Gastroesophageal sphincter (tissue), 4 donors: ENCODE measurements around the gene PXK. TPM values are rescaled to one million over a fixed set of nuclear protein-coding genes. Genes with fewer than 3 reads are reported as not detected.

Source experiments
- ATAC-seq: fragments of 150-250 bp; one replicate; pipeline ENCODE4 v1.9.1; 2016; ENCODE audit warnings: mild to moderate bottlenecking, moderate library complexity
- H3K27ac ChIP-seq, 4 donors: fragments of 200-600 bp; sonication (generic) in 3 of 4; 1 replicate in 3 of 4; 2 replicates in 1 of 4; pipeline ENCODE4 v1.5.1; 2016 to 2019
- H3K27me3 ChIP-seq: fragments of 200-600 bp; sonication (generic); one replicate; pipeline ENCODE4 v1.5.1; 2019
- H3K36me3 ChIP-seq, 2 donors: fragments of 200-600 bp; sonication (generic); one replicate each; pipeline ENCODE4 v1.5.1; 2019; ENCODE audit warnings: control low read depth in 1 of 2
- H3K4me1 ChIP-seq, 3 donors: fragments of 200-600 bp; sonication (generic); 1 replicate in 2 of 3; 2 replicates in 1 of 3; pipeline ENCODE4 v1.5.1; 2016 to 2019; ENCODE audit warnings: control low read depth in 2 of 3
- H3K4me3 ChIP-seq, 2 donors: fragments of 200-600 bp; sonication (generic); one replicate each; pipeline ENCODE4 v1.5.1; 2019; ENCODE audit warnings: mild to moderate bottlenecking in 1 of 2, moderate library complexity in 1 of 2
- H3K9me3 ChIP-seq, 3 donors: fragments of 200-600 bp; sonication (generic); one replicate each; pipeline ENCODE4 v1.5.1; 2017 to 2019; ENCODE audit warnings: control low read depth in 2 of 3
- CTCF ChIP-seq, 4 experiments: fragments of 200-600 bp in 2 of 4; fragments of 450-650 bp in 2 of 4; sonication (generic) in 1 of 4; IDR thresholded peaks; one replicate each; pipeline ENCODE4 v1.5.1; 2017 to 2019; ENCODE audit warnings: antibody characterized with exemption in 4 of 4, mild to moderate bottlenecking in 2 of 4, moderate library complexity in 2 of 4
- EP300 ChIP-seq: sonication (generic); formaldehyde crosslinking; IDR thresholded peaks from one replicate; pipeline ENCODE4 v1.6.1; 2017; ENCODE audit warnings: antibody characterized with exemption, mild to moderate bottlenecking
- POLR2A ChIP-seq, 2 donors: fragments of 450-650 bp; IDR thresholded peaks; one replicate each; pipeline ENCODE4 v1.6.1; 2017; ENCODE audit warnings: antibody characterized with exemption in 2 of 2, mild to moderate bottlenecking in 2 of 2, moderate library complexity in 1 of 2
- POLR2AphosphoS5 ChIP-seq: sonication (generic); formaldehyde crosslinking; IDR thresholded peaks from one replicate; pipeline ENCODE4 v1.6.1; 2017; ENCODE audit warnings: antibody characterized with exemption
- WGBS, 2 donors: methylation state at CpG; one replicate each; pipeline ENCODE4 v1.1.5; 2018; ENCODE audit warnings: low coverage in 1 of 2; 5-methylcytosine and 5-hydroxymethylcytosine counted together
- total RNA-seq, 4 donors: library from RNA; depleted of rRNA; stranded (reverse); fragments of >200 nt; gene quantifications; one replicate each; pipeline ENCODE4 v1.1.0, GENCODE V29; 2016

The PXK gene
- total RNA-seq, 4 donors from 2014 or later: 29.3 to 41.0 (median 34.4) TPM

- Histone ChIP-seq H3K9me3 (no peaks in the 10 kb centered on the region), H3K27me3 (no peaks in the 10 kb centered on the region), H3K27ac (no peak overlapping the region), H3K4me1 (peaks cover 0 to 46% (median 8%) of the 10 kb centered on the region in 3 donors), H3K4me3 (no peak overlapping the region), H3K36me3 (no peaks in the 10 kb centered on the region)
- TF ChIP-seq POLR2A (IDR thresholded peaks at IDR 0.05) (no peak), POLR2AphosphoS5 (no peak), CTCF (IDR thresholded peaks at IDR 0.05) (no peak)
- 96 to 100% methylated on average over 3 to 6 of the region's 7 CpGs for WGBS, 2 donors
- no peak for ATAC-seq
Measured at GRCh38 chr3:58347984-58348383, 15.3 kb downstream of the PXK start.

- Histone ChIP-seq H3K27ac (no peak overlapping the region), H3K4me1 (peaks cover 0 to 40% (median 8%) of the 10 kb centered on the region in 3 donors), H3K36me3 (no peaks in the 10 kb centered on the region), H3K4me3 (no peak overlapping the region), H3K9me3 (no peaks in the 10 kb centered on the region), H3K27me3 (no peaks in the 10 kb centered on the region)
- no peak for TF ChIP-seq POLR2A (IDR thresholded peaks at IDR 0.05)
- no peak for TF ChIP-seq CTCF (IDR thresholded peaks at IDR 0.05)
- no peak for TF ChIP-seq EP300
- TF ChIP-seq POLR2AphosphoS5: no peak
- WGBS, 2 donors: 79 to 88% methylated on average over 5 to 7 of the region's 7 CpGs
- no peak for ATAC-seq
Measured at GRCh38 chr3:58349792-58350626, 17.3 kb downstream of the PXK start.

GRCh38 chr3:58350627-58351013 is 17.9 kb downstream of the PXK start:
- H3K27ac ChIP-seq: no peak overlapping the region
- H3K36me3 ChIP-seq: no peaks in the 10 kb centered on the region
- H3K9me3 ChIP-seq: no peaks in the 10 kb centered on the region
- TF ChIP-seq POLR2A (IDR thresholded peaks at IDR 0.05): no peak
- no peak for TF ChIP-seq CTCF (IDR thresholded peaks at IDR 0.05)
- TF ChIP-seq EP300: no peak
- TF ChIP-seq POLR2AphosphoS5: no peak
- ATAC-seq: no peak
- H3K4me3 ChIP-seq: no peak overlapping the region
- 86 to 87% methylated on average over 1 to 2 of the region's 2 CpGs for WGBS, 2 donors
- H3K4me1 ChIP-seq: peaks cover 0 to 40% (median 8%) of the 10 kb centered on the region in 3 donors
- H3K27me3 ChIP-seq: no peaks in the 10 kb centered on the region

GRCh38 chr3:58351920-58352319 is 19.2 kb downstream of the PXK start:
- 79 to 81% methylated on average over 3 of the region's 3 CpGs for WGBS, 2 donors
- H3K9me3 ChIP-seq: no peaks in the 10 kb centered on the region
- H3K27ac ChIP-seq: no peak overlapping the region
- H3K36me3 ChIP-seq: no peaks in the 10 kb centered on the region
- no peak for ATAC-seq
- TF ChIP-seq POLR2AphosphoS5: no peak
- H3K4me1 ChIP-seq: peaks cover 0 to 42% (median 12%) of the 10 kb centered on the region in 3 donors
- no peaks in the 10 kb centered on the region for H3K27me3 ChIP-seq
- no peak overlapping the region for H3K4me3 ChIP-seq

GRCh38 chr3:58352626-58353025 is 19.9 kb downstream of the PXK start:
- peaks cover 0 to 41% (median 12%) of the 10 kb centered on the region in 3 donors for H3K4me1 ChIP-seq
- TF ChIP-seq CTCF (IDR thresholded peaks at IDR 0.05) (no peak), EP300 (no peak), POLR2AphosphoS5 (no peak), POLR2A (IDR thresholded peaks at IDR 0.05) (no peak)
- H3K27ac ChIP-seq: no peak overlapping the region
- H3K4me3 ChIP-seq: no peak overlapping the region
- no peaks in the 10 kb centered on the region for H3K36me3 ChIP-seq
- 76 to 82% methylated on average over 5 to 6 of the region's 6 CpGs for whole genome bisulfite sequencing, 2 donors
- H3K9me3 ChIP-seq: no peaks in the 10 kb centered on the region
- no peaks in the 10 kb centered on the region for H3K27me3 ChIP-seq
- no peak for ATAC-seq
